Lower leg skin (tissue), 3 donors: Measurements from ENCODE around the gene DGCR2.

Experiments
- CTCF ChIP-seq, 3 donors: fragments of 450-650 bp; IDR thresholded peaks; one replicate each; pipeline ENCODE4 v1.5.1; 2016; ENCODE audit warnings: antibody characterized with exemption in 3 of 3, mild to moderate bottlenecking in 3 of 3, moderate library complexity in 2 of 3
- POLR2A ChIP-seq, 2 donors: fragments of 450-650 bp; IDR thresholded peaks; one replicate each; pipeline ENCODE4 v1.6.1; 2016 to 2017; ENCODE audit warnings: antibody characterized with exemption in 2 of 2, mild to moderate bottlenecking in 1 of 2, moderate library complexity in 1 of 2

- no peak for TF ChIP-seq CTCF (IDR thresholded peaks at IDR 0.05)
- no peak for TF ChIP-seq POLR2A (IDR thresholded peaks at IDR 0.05)
These were observed 46.8 kb downstream of the DGCR2 start for GRCh38 chr22:19075404-19075803.
